Measurements from ENCODE around the gene TAP1. TPM values are rescaled to one million over a fixed set of nuclear protein-coding genes. Genes with fewer than 3 reads are reported as not detected.

The TAP1 gene
- total and polyA plus RNA-seq, 2 of the 4 experiments (the other 2 are of a cell fraction): 20.1 to 27.6 TPM

DNA sequence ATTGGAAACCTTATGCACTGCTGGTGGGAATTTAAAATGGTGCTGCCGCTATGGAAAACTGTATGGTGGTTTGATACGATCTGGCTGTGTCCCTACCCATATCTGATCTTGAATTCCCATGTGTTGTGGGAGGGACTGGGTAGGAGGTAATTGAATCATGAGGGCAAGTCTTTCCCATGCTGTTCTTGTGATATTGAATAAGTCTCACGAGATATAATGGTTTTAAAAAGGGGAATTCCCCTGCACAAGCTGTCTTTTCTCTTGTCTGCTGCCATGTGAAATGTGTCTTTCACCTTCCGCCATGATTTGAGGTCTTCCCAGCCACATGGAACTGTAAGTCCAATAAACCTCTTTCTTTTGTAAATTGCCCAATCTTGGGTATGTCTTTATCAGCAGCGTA lies 19.8 kb downstream of the TAP1 start:
- Histone ChIP-seq H4K8ac (ENCODE audit: low read depth in 2 of 2, low read length in 2 of 2) (no peak overlapping the region), H3K27ac (ENCODE audit: insufficient read depth, low read length) (no peak overlapping the region), H3K36me3 (ENCODE audit: control insufficient read depth, insufficient read depth, low read length) (peaks cover 29% of the 10 kb centered on the region), H3K56ac (ENCODE audit: extremely low read depth, insufficient read depth, low read length) (no peak overlapping the region), H3K4me2 (ENCODE audit: low read depth, low read length) (no peak overlapping the region), H3K14ac (replicated peaks; ENCODE audit: low read depth, low read length) (no peak overlapping the region), H3K79me1 (ENCODE audit: low read depth in 1 of 2, low read length in 2 of 2) (peaks cover 2 to 11% of the 10 kb centered on the region in 2 experiments; a peak in 2 of 4 replicates), H3K9me3 (ENCODE audit: control insufficient read depth, insufficient read depth, low read length) (no peaks in the 10 kb centered on the region), H2AK9ac (replicated peaks; ENCODE audit: low read depth, low read length, poor library complexity) (no peak overlapping the region), H3K9ac (ENCODE audit: low read depth, low read length) (no peak overlapping the region), H2BK15ac (ENCODE audit: low read depth, low read length) (no peak overlapping the region), H3K23ac (ENCODE audit: low read depth, low read length) (no peak overlapping the region), H3K9me1 (ENCODE audit: insufficient read depth, low read length) (no peaks in the 10 kb centered on the region), H4K91ac (ENCODE audit: insufficient read depth, low read depth, low read length) (no peak overlapping the region), H3K4me1 (ENCODE audit: control insufficient read depth, insufficient read depth, low read length) (peaks cover 6% of the 10 kb centered on the region), H2BK5ac (ENCODE audit: low read depth, low read length, poor library complexity, severe bottlenecking) (no peak overlapping the region), H2BK120ac (ENCODE audit: low read depth, low read length) (no peak overlapping the region), H3K18ac (ENCODE audit: low read depth, low read length) (no peak overlapping the region), H4K5ac (ENCODE audit: low read depth, low read length) (no peak overlapping the region), H2AK5ac (ENCODE audit: low read depth, low read length) (no peak overlapping the region), H2BK20ac (ENCODE audit: low read depth, low read length) (no peak overlapping the region), H2AFZ (replicated peaks; ENCODE audit: low read length, poor library complexity) (no peak overlapping the region), H3K4me3 (ENCODE audit: insufficient read depth, low read depth, low read length) (no peak overlapping the region), H3K27me3 (ENCODE audit: control insufficient read depth, insufficient read depth, low read length) (no peaks in the 10 kb centered on the region), H4K20me1 (ENCODE audit: insufficient read depth, low read length) (no peaks in the 10 kb centered on the region), H3K4ac (ENCODE audit: low read depth, low read length) (no peak overlapping the region)
- ChIA-PET CTCF (no interaction called here), POLR2A (ENCODE audit: unreplicated experiment) (no interaction called here)
- no TSS peak for BruUV-seq (replicated peaks)
- no peak for ATAC-seq (ENCODE audit: low read depth)
- TF ChIP-seq FOS (IDR thresholded peaks at IDR 0.05; ENCODE audit: low read depth, low read length) (no peak), MAFK (IDR thresholded peaks at IDR 0.05; ENCODE audit: low read depth, low read length) (no peak), CEBPB (IDR thresholded peaks at IDR 0.05; ENCODE audit: low read depth, low read length) (no peak), ELK1 (IDR thresholded peaks at IDR 0.05; ENCODE audit: borderline replicate concordance, low read depth, low read length) (no peak), RCOR1 (IDR thresholded peaks at IDR 0.05; ENCODE audit: insufficient replicate concordance, low read length) (no peak), SMC3 (IDR thresholded peaks at IDR 0.05; ENCODE audit: low read depth, low read length) (no peak), NFE2L2 (IDR thresholded peaks at IDR 0.05; ENCODE audit: low read depth, low read length) (no peak)
- in situ Hi-C loops (cut with MboI; ENCODE audit: low sequenced_read_pairs): no loop called here
- WGBS, 2 experiments (ENCODE audit: extremely low coverage in 2 of 2, insufficient read length in 1 of 2): 75% methylated on average over 1 of the region's 5 CpGs; no CpG with 5 or more reads in 1 of the 2 experiments
- dilution Hi-C loops (cut with HindIII; ENCODE audit: low sequenced_read_pairs, unreplicated experiment): no loop called here
- intact Hi-C loops (cut with micrococcal nuclease): no loop called here
- no peak for DNase-seq
